ENCODE results near the gene CEP112. TPM values are rescaled to one million over a fixed set of nuclear protein-coding genes. Genes with fewer than 3 reads are reported as not detected.

CEP112 gene
- total RNA-seq, 1 experiment from 2014 or later = 6.1 TPM

- TF ChIP-seq FOXK1 (CRISPR knock-in tag; IDR thresholded peaks at IDR 0.05) = no peak
- no peak for TF ChIP-seq ATF3 (CRISPR knock-in tag; conservative IDR thresholded peaks at IDR 0.05)
- TF ChIP-seq, protein P1, sequence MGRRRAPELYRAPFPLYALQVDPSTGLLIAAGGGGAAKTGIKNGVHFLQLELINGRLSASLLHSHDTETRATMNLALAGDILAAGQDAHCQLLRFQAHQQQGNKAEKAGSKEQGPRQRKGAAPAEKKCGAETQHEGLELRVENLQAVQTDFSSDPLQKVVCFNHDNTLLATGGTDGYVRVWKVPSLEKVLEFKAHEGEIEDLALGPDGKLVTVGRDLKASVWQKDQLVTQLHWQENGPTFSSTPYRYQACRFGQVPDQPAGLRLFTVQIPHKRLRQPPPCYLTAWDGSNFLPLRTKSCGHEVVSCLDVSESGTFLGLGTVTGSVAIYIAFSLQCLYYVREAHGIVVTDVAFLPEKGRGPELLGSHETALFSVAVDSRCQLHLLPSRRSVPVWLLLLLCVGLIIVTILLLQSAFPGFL (CRISPR knock-in tag; IDR thresholded peaks at IDR 0.05; ENCODE audit: borderline replicate concordance) = no peak
- no peak for TF ChIP-seq TCF7 (CRISPR knock-in tag; IDR thresholded peaks at IDR 0.05; ENCODE audit: low read depth)
- no peak for TF ChIP-seq ELF4 (CRISPR knock-in tag; IDR thresholded peaks at IDR 0.05; ENCODE audit: low read depth)
- TF ChIP-seq MAX (CRISPR knock-in tag; IDR thresholded peaks at IDR 0.05) = no peak
- no peak for TF ChIP-seq CBFB (CRISPR knock-in tag; IDR thresholded peaks at IDR 0.05; ENCODE audit: low read depth)
- TF ChIP-seq, protein P2, sequence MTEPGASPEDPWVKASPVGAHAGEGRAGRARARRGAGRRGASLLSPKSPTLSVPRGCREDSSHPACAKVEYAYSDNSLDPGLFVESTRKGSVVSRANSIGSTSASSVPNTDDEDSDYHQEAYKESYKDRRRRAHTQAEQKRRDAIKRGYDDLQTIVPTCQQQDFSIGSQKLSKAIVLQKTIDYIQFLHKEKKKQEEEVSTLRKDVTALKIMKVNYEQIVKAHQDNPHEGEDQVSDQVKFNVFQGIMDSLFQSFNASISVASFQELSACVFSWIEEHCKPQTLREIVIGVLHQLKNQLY (CRISPR knock-in tag; IDR thresholded peaks at IDR 0.05) = no peak
- no peak for TF ChIP-seq TEAD4 (CRISPR knock-in tag; IDR thresholded peaks at IDR 0.05)
- TF ChIP-seq, protein P3, sequence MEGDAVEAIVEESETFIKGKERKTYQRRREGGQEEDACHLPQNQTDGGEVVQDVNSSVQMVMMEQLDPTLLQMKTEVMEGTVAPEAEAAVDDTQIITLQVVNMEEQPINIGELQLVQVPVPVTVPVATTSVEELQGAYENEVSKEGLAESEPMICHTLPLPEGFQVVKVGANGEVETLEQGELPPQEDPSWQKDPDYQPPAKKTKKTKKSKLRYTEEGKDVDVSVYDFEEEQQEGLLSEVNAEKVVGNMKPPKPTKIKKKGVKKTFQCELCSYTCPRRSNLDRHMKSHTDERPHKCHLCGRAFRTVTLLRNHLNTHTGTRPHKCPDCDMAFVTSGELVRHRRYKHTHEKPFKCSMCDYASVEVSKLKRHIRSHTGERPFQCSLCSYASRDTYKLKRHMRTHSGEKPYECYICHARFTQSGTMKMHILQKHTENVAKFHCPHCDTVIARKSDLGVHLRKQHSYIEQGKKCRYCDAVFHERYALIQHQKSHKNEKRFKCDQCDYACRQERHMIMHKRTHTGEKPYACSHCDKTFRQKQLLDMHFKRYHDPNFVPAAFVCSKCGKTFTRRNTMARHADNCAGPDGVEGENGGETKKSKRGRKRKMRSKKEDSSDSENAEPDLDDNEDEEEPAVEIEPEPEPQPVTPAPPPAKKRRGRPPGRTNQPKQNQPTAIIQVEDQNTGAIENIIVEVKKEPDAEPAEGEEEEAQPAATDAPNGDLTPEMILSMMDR (IDR thresholded peaks at IDR 0.05) = no peak
- TF ChIP-seq, protein P4, sequence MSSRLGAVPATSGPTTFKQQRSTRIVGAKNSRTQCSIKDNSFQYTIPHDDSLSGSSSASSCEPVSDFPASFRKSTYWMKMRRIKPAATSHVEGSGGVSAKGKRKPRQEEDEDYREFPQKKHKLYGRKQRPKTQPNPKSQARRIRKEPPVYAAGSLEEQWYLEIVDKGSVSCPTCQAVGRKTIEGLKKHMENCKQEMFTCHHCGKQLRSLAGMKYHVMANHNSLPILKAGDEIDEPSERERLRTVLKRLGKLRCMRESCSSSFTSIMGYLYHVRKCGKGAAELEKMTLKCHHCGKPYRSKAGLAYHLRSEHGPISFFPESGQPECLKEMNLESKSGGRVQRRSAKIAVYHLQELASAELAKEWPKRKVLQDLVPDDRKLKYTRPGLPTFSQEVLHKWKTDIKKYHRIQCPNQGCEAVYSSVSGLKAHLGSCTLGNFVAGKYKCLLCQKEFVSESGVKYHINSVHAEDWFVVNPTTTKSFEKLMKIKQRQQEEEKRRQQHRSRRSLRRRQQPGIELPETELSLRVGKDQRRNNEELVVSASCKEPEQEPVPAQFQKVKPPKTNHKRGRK (CRISPR knock-in tag; IDR thresholded peaks at IDR 0.05; ENCODE audit: borderline replicate concordance) = no peak
- TF ChIP-seq ETV6 (CRISPR knock-in tag; IDR thresholded peaks at IDR 0.05) = no peak
- TF ChIP-seq, protein P5, sequence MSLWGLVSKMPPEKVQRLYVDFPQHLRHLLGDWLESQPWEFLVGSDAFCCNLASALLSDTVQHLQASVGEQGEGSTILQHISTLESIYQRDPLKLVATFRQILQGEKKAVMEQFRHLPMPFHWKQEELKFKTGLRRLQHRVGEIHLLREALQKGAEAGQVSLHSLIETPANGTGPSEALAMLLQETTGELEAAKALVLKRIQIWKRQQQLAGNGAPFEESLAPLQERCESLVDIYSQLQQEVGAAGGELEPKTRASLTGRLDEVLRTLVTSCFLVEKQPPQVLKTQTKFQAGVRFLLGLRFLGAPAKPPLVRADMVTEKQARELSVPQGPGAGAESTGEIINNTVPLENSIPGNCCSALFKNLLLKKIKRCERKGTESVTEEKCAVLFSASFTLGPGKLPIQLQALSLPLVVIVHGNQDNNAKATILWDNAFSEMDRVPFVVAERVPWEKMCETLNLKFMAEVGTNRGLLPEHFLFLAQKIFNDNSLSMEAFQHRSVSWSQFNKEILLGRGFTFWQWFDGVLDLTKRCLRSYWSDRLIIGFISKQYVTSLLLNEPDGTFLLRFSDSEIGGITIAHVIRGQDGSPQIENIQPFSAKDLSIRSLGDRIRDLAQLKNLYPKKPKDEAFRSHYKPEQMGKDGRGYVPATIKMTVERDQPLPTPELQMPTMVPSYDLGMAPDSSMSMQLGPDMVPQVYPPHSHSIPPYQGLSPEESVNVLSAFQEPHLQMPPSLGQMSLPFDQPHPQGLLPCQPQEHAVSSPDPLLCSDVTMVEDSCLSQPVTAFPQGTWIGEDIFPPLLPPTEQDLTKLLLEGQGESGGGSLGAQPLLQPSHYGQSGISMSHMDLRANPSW (CRISPR knock-in tag; conservative IDR thresholded peaks at IDR 0.05; ENCODE audit: low read depth) = no peak
- TF ChIP-seq, protein P6, sequence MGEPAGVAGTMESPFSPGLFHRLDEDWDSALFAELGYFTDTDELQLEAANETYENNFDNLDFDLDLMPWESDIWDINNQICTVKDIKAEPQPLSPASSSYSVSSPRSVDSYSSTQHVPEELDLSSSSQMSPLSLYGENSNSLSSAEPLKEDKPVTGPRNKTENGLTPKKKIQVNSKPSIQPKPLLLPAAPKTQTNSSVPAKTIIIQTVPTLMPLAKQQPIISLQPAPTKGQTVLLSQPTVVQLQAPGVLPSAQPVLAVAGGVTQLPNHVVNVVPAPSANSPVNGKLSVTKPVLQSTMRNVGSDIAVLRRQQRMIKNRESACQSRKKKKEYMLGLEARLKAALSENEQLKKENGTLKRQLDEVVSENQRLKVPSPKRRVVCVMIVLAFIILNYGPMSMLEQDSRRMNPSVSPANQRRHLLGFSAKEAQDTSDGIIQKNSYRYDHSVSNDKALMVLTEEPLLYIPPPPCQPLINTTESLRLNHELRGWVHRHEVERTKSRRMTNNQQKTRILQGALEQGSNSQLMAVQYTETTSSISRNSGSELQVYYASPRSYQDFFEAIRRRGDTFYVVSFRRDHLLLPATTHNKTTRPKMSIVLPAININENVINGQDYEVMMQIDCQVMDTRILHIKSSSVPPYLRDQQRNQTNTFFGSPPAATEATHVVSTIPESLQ (CRISPR knock-in tag; IDR thresholded peaks at IDR 0.05) = no peak
- TF ChIP-seq, protein P7, sequence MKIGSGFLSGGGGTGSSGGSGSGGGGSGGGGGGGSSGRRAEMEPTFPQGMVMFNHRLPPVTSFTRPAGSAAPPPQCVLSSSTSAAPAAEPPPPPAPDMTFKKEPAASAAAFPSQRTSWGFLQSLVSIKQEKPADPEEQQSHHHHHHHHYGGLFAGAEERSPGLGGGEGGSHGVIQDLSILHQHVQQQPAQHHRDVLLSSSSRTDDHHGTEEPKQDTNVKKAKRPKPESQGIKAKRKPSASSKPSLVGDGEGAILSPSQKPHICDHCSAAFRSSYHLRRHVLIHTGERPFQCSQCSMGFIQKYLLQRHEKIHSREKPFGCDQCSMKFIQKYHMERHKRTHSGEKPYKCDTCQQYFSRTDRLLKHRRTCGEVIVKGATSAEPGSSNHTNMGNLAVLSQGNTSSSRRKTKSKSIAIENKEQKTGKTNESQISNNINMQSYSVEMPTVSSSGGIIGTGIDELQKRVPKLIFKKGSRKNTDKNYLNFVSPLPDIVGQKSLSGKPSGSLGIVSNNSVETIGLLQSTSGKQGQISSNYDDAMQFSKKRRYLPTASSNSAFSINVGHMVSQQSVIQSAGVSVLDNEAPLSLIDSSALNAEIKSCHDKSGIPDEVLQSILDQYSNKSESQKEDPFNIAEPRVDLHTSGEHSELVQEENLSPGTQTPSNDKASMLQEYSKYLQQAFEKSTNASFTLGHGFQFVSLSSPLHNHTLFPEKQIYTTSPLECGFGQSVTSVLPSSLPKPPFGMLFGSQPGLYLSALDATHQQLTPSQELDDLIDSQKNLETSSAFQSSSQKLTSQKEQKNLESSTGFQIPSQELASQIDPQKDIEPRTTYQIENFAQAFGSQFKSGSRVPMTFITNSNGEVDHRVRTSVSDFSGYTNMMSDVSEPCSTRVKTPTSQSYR (CRISPR knock-in tag; IDR thresholded peaks at IDR 0.05) = no peak
- no peak for TF ChIP-seq ZNF263 (CRISPR knock-in tag; IDR thresholded peaks at IDR 0.05; ENCODE audit: low read depth)
- TF ChIP-seq JUN (CRISPR knock-in tag; IDR thresholded peaks at IDR 0.05) = no peak
- no peak for TF ChIP-seq SP1 (CRISPR knock-in tag; conservative IDR thresholded peaks at IDR 0.05)
- TF ChIP-seq, protein P8, sequence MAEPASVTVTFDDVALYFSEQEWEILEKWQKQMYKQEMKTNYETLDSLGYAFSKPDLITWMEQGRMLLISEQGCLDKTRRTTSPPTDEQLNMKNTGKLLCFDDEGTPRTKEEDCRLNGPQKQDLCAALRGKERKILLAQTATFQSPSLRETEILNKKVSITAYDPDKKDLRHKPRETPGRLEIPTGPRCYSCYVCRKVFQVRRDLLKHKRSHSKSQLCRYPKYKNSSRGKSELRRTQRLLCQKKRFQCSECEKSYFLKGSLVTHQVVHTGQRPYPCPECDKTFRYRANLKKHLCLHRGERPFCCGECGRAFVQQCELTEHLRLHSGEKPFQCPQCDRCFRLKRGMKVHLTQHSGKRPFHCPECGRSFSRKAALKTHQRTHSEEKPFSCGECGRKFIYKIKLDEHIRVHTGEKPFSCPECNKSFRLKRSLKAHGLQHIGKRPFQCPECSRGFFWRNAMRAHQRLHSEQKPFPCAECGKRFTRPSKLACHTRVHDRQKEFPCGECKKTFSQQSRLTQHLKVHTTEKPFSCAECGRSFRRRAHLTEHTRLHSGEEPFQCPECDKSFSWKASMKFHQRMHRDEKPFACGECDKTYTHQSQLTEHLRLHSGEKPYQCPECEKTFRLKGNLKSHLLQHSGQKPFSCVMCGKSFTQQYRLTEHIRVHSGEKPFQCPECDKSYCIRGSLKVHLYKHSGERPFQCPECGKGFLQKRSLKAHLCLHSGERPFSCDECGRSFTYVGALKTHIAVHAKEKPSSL (CRISPR knock-in tag; conservative IDR thresholded peaks at IDR 0.05) = no peak
- Mint-ChIP-seq H3K9me3 (peaks cover 6% of the 10 kb centered on the region), H3K4me1 (peaks cover 17% of the 10 kb centered on the region), H3K27me3 (ENCODE audit: low read depth) (no peaks in the 10 kb centered on the region; the same call in 1 of the 2 replicates), H3K27ac (no peak overlapping the region), H3K4me3 (no peak overlapping the region), H3K36me3 (no peaks in the 10 kb centered on the region)
- ATAC-seq = no peak
- CTCF ChIA-PET = interaction anchor here (1.1 kb wide), 1 partner anchor 193 kb away, joined by 7 read pairs; no protein-coding TSS in a partner anchor
- POLR2A ChIA-PET = no interaction called here
- no peak for DNase-seq (ENCODE audit: low spot score)
Measured at GRCh38 chr17:65601145-65601544, 590.8 kb downstream of the CEP112 start.

All from WTC11 (cell line).